HG03558 (cell line): Measurements from ENCODE around the gene ZNF280C.
"Not testable (repeated sequence)": the region's sequence is repeated elsewhere in the genome, so short reads cannot be mapped to it uniquely, and the experiment has no call there.

Experiments
- ATAC-seq: cut with Tn5 transposase; IDR thresholded peaks from one replicate; pipeline ENCODE4 v1.9.1; 2021; ENCODE audit warnings: moderate number of reproducible peaks; ENCODE audit not compliant: unreplicated experiment; ENCODE audit errors: extremely low read depth

ZNF280C gene

GRCh38 chrX:130263016-130263415 is 5.7 kb downstream of the ZNF280C start:
- ATAC-seq = no peak

- no peak for ATAC-seq
Observed at GRCh38 chrX:130262231-130262630, 6.5 kb downstream of the ZNF280C start.

- no peak for ATAC-seq
Observed at GRCh38 chrX:130261296-130261893, 7.3 kb downstream of the ZNF280C start.

GRCh38 chrX:130260316-130260715 is 8.4 kb downstream of the ZNF280C start:
- ATAC-seq = no peak

GRCh38 chrX:130253916-130254315 is 14.8 kb downstream of the ZNF280C start:
- ATAC-seq = no peak

- ATAC-seq = no peak
Observed at GRCh38 chrX:130251671-130252070, 17.0 kb downstream of the ZNF280C start.

- no peak for ATAC-seq
Observed at GRCh38 chrX:130247996-130248395, 20.7 kb downstream of the ZNF280C start.

- no peak for ATAC-seq
Observed at GRCh38 chrX:130246084-130246483, 22.6 kb downstream of the ZNF280C start.

- no peak for ATAC-seq
Observed at GRCh38 chrX:130245441-130245840, 23.3 kb downstream of the ZNF280C start.

- not testable (repeated sequence) for ATAC-seq
Observed at GRCh38 chrX:130231184-130231583, 37.5 kb downstream of the ZNF280C start.

- ATAC-seq = no peak
Observed at GRCh38 chrX:130228871-130229270, 39.8 kb downstream of the ZNF280C start.

GRCh38 chrX:130224810-130225209 is 43.9 kb downstream of the ZNF280C start:
- no peak for ATAC-seq

- no peak for ATAC-seq
Observed at GRCh38 chrX:130216320-130216719, 52.4 kb downstream of the ZNF280C start.

- ATAC-seq = no peak
Observed at GRCh38 chrX:130213376-130213775, 55.3 kb downstream of the ZNF280C start.

GRCh38 chrX:130212371-130212770 is 56.3 kb downstream of the ZNF280C start:
- ATAC-seq = no peak

- no peak for ATAC-seq
Observed at GRCh38 chrX:130211415-130212186, 57.1 kb downstream of the ZNF280C start.

GRCh38 chrX:130204647-130205046 is 64.1 kb downstream of the ZNF280C start:
- ATAC-seq = no peak

GRCh38 chrX:130197464-130197863 is 71.2 kb downstream of the ZNF280C start:
- ATAC-seq = no peak

GRCh38 chrX:130196466-130196865 is 72.2 kb downstream of the ZNF280C start:
- no peak for ATAC-seq

GRCh38 chrX:130190801-130191200 is 77.9 kb downstream of the ZNF280C start:
- ATAC-seq = no peak

- no peak for ATAC-seq
Observed at GRCh38 chrX:130186651-130187050, 82.0 kb downstream of the ZNF280C start.

- ATAC-seq = no peak
Observed at GRCh38 chrX:130184857-130185256, 83.8 kb downstream of the ZNF280C start.
